K562 (cell line): Measurements from ENCODE around the gene PDK1. TPM values are rescaled to one million over a fixed set of nuclear protein-coding genes. Genes with fewer than 3 reads are reported as not detected.

Experiments
- BCL6 ChIP-seq: fragments of 250-450 bp; sonication (Bioruptor Pico); IDR thresholded peaks from 2 replicates; pipeline ENCODE4 v1.4.0; 2020
- COPS2 ChIP-seq: fragments of 450-650 bp; conservative IDR thresholded peaks from 2 replicates; pipeline ENCODE4 v1.6.1; 2016; ENCODE audit warnings: mild to moderate bottlenecking, moderate library complexity
- CTBP1 ChIP-seq: fragments of 450-650 bp; IDR thresholded peaks from 2 replicates; pipeline ENCODE4 v1.6.1; 2016; ENCODE audit warnings: borderline replicate concordance
- DACH1 ChIP-seq: fragments of 450-650 bp; IDR thresholded peaks from 2 replicates; pipeline ENCODE4 v1.6.1; 2018; ENCODE audit not compliant: partially characterized antibody
- FOS ChIP-seq: IDR thresholded peaks from 3 replicates; pipeline ENCODE4 v1.6.1; 2011; ENCODE audit not compliant: insufficient read length; ENCODE audit errors: extremely low read depth
- KDM1A ChIP-seq, 2 experiments: fragments of 450-650 bp; IDR thresholded peaks; 2 replicates each; pipeline ENCODE4 v1.6.1; 2016; ENCODE audit warnings: mild to moderate bottlenecking in 2 of 2
- MAFF ChIP-seq: IDR thresholded peaks from 2 replicates; pipeline ENCODE4 v1.6.1; 2012; ENCODE audit warnings: low read length, improper control_type of control experiment
- NR2F6 ChIP-seq: fragments of 450-650 bp; formaldehyde crosslinking; IDR thresholded peaks from 2 replicates; pipeline ENCODE4 v1.4.0; 2020; ENCODE audit warnings: mild to moderate bottlenecking
- PTRF ChIP-seq: fragments of 450-650 bp; IDR thresholded peaks from 2 replicates; pipeline ENCODE4 v1.6.1; 2016; ENCODE audit warnings: mild to moderate bottlenecking, missing genetic modification characterization, missing compliant biosample characterization
- SMAD2 ChIP-seq: fragments of 150-350 bp; IDR thresholded peaks from 2 replicates; pipeline ENCODE4 v1.6.1; 2014; ENCODE audit warnings: low read depth, mild to moderate bottlenecking, low read length
- SRSF3 ChIP-seq: fragments of 200-400 bp; formaldehyde crosslinking; IDR thresholded peaks from 2 replicates; pipeline ENCODE4 v1.6.1; 2016; ENCODE audit warnings: mild to moderate bottlenecking, low read length, moderate library complexity; ENCODE audit not compliant: insufficient read depth
- ZKSCAN3 ChIP-seq: fragments of 250-450 bp; sonication (Bioruptor Pico); IDR thresholded peaks from 2 replicates; pipeline ENCODE4 v1.4.0; 2020
- ZNF175 ChIP-seq: fragments of 200-800 bp; sonication (Bioruptor generic); IDR thresholded peaks from 2 replicates; pipeline ENCODE4 v1.6.1; 2016; ENCODE audit warnings: low read depth, mild to moderate bottlenecking, missing genetic modification characterization, missing compliant biosample characterization
- ZNF436 ChIP-seq: fragments of 250-450, 450-650 bp; sonication (Bioruptor Pico); formaldehyde crosslinking; IDR thresholded peaks from 2 replicates; pipeline ENCODE4 v1.7.0; 2020; ENCODE audit warnings: mild to moderate bottlenecking
- polyA plus RNA-seq, 8 experiments: library from polyadenylated mRNA; depleted of rRNA in 4 of 8; stranded (reverse) in 5 of 8; unstranded in 3 of 8; fragments of >200 nt; fragmentation: Nextera tagmentation in 2 of 8; fragmentation: Illumina TruSeq in 1 of 8; extraction: Ambion mirVana in 2 of 8; extraction: Trizol in 1 of 8; gene quantifications; 2 replicates each; pipeline versions ENCODE4 v1.2.1 to v1.2.3, GENCODE V29; 2011 to 2014; ENCODE audit warnings: inconsistent platforms in 1 of 8, missing spikeins in 1 of 8
- total RNA-seq, 7 experiments: library from RNA; depleted of rRNA in 6 of 7; stranded (reverse); fragments of >200 nt in 6 of 7; fragmentation: Illumina TruSeq in 2 of 7; extraction: Trizol in 2 of 7; gene quantifications; 2 replicates each; pipeline versions ENCODE4 v1.2.1 to v1.2.3, GENCODE V29; 2011 to 2021; ENCODE audit warnings: low replicate concordance in 1 of 7
- TF ChIP-seq, protein P1 (sequence below): fragments of 450-650 bp; IDR thresholded peaks from 2 replicates; pipeline ENCODE4 v1.6.1; 2018; ENCODE audit not compliant: partially characterized antibody
- TF ChIP-seq, protein P2 (sequence below): sonication (generic); formaldehyde crosslinking; IDR thresholded peaks from 2 replicates; pipeline ENCODE4 v1.8.0; 2022; ENCODE audit warnings: missing genetic modification reagents, mild to moderate bottlenecking, borderline replicate concordance
- TF ChIP-seq, protein P3 (sequence below): fragments of 200-800 bp; sonication (Bioruptor generic); IDR thresholded peaks from 2 replicates; pipeline ENCODE4 v1.6.1; 2017; ENCODE audit warnings: missing genetic modification characterization, missing compliant biosample characterization
- TF ChIP-seq, protein P4 (sequence below): IDR thresholded peaks from 2 replicates; pipeline ENCODE4 v1.6.1; 2016; ENCODE audit warnings: missing genetic modification characterization, missing compliant biosample characterization
- TF ChIP-seq, protein P5 (sequence below): sonication (generic); formaldehyde crosslinking; IDR thresholded peaks from 2 replicates; pipeline ENCODE4 v1.8.0; 2022; ENCODE audit warnings: mild to moderate bottlenecking, missing genetic modification reagents

PDK1 gene
- total and polyA plus RNA-seq, 9 of the 15 experiments (the other 6 are each of a cell fraction or from before 2014, with no cell fraction given) = 3.5 to 176 (median 13.9) TPM

DNA sequence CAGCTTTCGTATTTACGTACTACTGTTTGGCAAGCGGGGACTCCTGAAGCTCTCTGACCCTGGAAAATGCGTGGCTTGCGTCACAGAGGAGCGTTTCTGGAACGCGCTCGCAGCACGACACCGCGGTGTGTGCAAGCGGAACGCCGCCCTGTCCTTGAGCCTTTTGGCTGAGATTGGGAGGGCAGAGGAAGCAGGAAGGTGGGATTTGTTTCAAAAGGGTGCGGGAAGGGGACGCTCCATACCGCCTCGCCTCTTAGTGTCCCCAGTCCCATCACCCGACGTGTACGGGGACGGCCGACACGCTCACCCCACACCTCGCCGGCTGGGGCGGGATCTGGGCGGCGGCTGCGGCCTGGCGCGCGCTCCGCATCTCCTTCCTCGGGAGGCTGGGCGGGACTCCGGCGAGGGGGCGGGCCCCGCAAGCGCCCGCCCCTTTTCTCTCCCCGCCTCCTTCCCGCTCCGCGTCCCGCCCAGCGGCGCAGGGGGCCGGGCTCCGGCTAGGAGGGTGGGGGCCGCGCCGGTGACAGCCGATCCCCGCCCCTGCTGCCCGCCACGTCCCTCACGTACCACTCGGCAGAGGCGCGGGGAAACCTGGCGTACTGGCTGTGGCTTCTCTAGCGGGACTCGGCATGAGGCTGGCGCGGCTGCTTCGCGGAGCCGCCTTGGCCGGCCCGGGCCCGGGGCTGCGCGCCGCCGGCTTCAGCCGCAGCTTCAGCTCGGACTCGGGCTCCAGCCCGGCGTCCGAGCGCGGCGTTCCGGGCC is at the start of gene PDK1 (continued):
- TF ChIP-seq, protein P1, sequence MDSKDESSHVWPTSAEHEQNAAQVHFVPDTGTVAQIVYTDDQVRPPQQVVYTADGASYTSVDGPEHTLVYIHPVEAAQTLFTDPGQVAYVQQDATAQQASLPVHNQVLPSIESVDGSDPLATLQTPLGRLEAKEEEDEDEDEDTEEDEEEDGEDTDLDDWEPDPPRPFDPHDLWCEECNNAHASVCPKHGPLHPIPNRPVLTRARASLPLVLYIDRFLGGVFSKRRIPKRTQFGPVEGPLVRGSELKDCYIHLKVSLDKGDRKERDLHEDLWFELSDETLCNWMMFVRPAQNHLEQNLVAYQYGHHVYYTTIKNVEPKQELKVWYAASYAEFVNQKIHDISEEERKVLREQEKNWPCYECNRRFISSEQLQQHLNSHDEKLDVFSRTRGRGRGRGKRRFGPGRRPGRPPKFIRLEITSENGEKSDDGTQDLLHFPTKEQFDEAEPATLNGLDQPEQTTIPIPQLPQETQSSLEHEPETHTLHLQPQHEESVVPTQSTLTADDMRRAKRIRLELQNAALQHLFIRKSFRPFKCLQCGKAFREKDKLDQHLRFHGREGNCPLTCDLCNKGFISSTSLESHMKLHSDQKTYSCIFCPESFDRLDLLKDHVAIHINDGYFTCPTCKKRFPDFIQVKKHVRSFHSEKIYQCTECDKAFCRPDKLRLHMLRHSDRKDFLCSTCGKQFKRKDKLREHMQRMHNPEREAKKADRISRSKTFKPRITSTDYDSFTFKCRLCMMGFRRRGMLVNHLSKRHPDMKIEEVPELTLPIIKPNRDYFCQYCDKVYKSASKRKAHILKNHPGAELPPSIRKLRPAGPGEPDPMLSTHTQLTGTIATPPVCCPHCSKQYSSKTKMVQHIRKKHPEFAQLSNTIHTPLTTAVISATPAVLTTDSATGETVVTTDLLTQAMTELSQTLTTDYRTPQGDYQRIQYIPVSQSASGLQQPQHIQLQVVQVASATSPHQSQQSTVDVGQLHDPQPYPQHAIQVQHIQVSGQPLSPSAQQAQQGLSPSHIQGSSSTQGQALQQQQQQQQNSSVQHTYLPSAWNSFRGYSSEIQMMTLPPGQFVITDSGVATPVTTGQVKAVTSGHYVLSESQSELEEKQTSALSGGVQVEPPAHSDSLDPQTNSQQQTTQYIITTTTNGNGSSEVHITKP = no peak
- TF ChIP-seq, protein P2, sequence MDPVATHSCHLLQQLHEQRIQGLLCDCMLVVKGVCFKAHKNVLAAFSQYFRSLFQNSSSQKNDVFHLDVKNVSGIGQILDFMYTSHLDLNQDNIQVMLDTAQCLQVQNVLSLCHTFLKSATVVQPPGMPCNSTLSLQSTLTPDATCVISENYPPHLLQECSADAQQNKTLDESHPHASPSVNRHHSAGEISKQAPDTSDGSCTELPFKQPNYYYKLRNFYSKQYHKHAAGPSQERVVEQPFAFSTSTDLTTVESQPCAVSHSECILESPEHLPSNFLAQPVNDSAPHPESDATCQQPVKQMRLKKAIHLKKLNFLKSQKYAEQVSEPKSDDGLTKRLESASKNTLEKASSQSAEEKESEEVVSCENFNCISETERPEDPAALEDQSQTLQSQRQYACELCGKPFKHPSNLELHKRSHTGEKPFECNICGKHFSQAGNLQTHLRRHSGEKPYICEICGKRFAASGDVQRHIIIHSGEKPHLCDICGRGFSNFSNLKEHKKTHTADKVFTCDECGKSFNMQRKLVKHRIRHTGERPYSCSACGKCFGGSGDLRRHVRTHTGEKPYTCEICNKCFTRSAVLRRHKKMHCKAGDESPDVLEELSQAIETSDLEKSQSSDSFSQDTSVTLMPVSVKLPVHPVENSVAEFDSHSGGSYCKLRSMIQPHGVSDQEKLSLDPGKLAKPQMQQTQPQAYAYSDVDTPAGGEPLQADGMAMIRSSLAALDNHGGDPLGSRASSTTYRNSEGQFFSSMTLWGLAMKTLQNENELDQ = no peak
- TF ChIP-seq BCL6 (CRISPR knock-in tag) (0 out of 2 replicates have a peak, but pooled peaks have one; percentile 32), DACH1 (no peak), PTRF (tag) (no peak), ZKSCAN3 (CRISPR knock-in tag) (no peak), CTBP1 (peak; percentile 96), COPS2 (no peak), KDM1A (IDR thresholded peaks at IDR 0.05) (no peak; a peak in 2 of 4 replicates), ZNF175 (no peak), NR2F6 (CRISPR knock-in tag) (no peak), SRSF3 (no peak), FOS (no peak), ZNF436 (CRISPR knock-in tag) (no peak), SMAD2 (no peak), MAFF (no peak)
- TF ChIP-seq, protein P3, sequence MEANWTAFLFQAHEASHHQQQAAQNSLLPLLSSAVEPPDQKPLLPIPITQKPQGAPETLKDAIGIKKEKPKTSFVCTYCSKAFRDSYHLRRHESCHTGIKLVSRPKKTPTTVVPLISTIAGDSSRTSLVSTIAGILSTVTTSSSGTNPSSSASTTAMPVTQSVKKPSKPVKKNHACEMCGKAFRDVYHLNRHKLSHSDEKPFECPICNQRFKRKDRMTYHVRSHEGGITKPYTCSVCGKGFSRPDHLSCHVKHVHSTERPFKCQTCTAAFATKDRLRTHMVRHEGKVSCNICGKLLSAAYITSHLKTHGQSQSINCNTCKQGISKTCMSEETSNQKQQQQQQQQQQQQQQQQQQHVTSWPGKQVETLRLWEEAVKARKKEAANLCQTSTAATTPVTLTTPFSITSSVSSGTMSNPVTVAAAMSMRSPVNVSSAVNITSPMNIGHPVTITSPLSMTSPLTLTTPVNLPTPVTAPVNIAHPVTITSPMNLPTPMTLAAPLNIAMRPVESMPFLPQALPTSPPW = peak; percentile 87
- TF ChIP-seq, protein P4, sequence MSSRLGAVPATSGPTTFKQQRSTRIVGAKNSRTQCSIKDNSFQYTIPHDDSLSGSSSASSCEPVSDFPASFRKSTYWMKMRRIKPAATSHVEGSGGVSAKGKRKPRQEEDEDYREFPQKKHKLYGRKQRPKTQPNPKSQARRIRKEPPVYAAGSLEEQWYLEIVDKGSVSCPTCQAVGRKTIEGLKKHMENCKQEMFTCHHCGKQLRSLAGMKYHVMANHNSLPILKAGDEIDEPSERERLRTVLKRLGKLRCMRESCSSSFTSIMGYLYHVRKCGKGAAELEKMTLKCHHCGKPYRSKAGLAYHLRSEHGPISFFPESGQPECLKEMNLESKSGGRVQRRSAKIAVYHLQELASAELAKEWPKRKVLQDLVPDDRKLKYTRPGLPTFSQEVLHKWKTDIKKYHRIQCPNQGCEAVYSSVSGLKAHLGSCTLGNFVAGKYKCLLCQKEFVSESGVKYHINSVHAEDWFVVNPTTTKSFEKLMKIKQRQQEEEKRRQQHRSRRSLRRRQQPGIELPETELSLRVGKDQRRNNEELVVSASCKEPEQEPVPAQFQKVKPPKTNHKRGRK = no peak
- TF ChIP-seq, protein P5, sequence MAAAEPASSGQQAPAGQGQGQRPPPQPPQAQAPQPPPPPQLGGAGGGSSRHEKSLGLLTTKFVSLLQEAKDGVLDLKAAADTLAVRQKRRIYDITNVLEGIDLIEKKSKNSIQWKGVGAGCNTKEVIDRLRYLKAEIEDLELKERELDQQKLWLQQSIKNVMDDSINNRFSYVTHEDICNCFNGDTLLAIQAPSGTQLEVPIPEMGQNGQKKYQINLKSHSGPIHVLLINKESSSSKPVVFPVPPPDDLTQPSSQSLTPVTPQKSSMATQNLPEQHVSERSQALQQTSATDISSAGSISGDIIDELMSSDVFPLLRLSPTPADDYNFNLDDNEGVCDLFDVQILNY (CRISPR knock-in tag) = peak; percentile 84; the same call in 1 of the 2 replicates
